Measurements from ENCODE around the gene ZNF544.
"Not testable (repeated sequence)": the region's sequence is repeated elsewhere in the genome, so short reads cannot be mapped to it uniquely, and the experiment has no call there.

The ZNF544 gene

DNA sequence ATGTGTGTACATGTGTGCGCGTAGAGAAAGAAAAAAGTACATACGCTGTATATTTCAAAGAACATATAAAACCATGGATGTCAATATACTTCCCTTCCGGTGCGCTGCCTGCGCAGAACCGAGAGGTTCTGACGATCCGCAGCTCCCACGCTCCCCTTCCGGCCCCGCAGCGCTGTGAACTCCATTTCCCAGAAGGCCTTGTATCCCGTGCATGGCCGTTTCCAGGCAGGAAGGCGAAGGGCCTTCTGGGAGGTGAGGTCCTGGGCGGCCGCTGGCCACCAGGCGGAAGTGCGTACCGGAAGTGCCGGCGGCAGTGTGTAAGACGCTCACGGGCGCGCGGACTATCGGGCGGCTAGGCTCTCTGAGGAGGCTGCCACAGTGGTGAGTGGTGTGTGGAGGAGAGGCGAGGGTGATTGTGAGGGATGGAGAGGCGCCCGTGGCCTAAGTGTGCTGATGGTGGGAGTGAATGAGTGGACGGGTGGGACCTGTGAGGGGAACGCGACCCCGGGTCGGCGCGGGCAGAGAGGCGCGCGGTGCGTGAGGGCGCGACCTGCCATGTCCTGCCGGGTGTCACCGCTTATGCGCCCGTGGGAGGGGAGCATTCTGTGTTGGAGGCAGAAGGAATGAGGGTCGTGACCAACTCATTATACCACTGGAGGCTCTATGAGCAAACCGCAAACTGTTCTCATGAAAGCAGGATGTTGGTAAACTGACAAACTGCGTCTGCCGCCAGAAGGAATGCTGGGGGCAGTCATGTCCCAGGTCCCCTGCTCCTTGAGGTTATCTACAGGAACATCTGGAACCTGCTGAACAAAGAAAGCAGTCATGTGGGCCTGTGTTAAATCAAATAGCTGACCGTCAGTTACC, 76.6 kb downstream of the ZNF544 start, which contains the start of gene ERVK3-1:
TSS of gene ERVK3-1 (plus strand) at position 313 of the 867 bp plus-strand sequence. CDS start 6,792 bp downstream, outside the sequence.
- peak; percentile 85 to 93 (median 89) for DNase-seq (ENCODE audit: low read depth in 3 of 3)

DNA sequence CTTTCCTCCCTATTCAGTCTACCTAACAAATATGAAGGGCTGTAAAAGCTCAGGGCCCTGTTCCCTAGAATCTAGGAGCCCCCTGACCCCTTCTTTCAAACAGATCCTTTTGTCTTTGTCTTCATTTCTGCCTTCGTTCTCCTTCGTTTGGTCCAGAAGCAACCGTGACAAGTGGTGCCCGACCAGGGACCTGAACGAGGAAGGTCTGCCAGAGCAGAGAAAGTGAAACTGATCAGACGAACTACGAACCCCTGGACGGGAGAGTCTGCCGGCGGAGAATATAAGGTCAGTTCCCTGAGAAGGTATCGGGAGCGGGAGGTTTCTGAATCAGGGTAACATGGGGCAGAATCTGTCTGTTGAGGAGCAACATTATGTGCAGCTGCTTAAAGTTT, 77.2 kb downstream of the ZNF544 start:
- DNase-seq (ENCODE audit: low read depth in 3 of 3): no peak

DNA sequence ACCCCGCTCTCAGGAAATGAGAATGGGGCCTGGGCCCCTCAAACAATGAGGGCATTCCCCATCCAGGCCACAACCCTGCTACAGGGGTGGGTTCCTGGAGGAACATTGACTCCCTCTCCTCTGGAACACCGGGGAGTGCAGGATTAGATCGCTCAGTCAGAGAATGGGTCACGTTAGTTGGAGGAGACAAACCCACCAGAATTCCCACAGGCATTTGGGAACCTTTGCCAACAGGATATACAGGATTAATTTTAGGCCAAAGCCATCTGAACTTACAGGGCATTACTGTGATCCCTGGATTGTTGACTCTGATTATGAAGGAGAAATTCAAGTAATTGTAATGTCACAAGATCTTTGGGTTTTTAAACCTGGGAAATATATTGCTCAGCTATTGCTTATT, 79.0 kb downstream of the ZNF544 start:
- no peak for DNase-seq (ENCODE audit: low read depth in 3 of 3)

DNA sequence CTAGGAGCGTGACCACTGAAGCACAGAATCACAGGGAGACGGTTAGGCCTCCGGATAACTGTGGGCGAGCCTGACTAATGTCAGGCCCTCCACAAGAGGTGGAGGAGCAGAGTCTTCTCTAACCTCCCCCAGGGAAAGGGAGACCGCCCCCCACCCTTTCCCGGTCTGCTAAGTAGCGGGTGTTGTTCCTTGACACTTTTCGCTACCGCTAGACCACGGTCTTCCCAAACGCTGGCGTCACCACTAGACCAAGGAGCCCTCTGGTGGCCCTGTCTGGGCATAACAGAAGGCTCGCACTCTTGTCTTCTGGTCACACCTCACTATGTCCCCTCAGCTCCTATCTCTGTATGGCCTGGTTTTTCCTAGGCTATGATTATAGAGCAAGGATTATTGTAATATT, 82.0 kb downstream of the ZNF544 start:
- not testable (repeated sequence) for DNase-seq (ENCODE audit: low read depth in 3 of 3)

DNA sequence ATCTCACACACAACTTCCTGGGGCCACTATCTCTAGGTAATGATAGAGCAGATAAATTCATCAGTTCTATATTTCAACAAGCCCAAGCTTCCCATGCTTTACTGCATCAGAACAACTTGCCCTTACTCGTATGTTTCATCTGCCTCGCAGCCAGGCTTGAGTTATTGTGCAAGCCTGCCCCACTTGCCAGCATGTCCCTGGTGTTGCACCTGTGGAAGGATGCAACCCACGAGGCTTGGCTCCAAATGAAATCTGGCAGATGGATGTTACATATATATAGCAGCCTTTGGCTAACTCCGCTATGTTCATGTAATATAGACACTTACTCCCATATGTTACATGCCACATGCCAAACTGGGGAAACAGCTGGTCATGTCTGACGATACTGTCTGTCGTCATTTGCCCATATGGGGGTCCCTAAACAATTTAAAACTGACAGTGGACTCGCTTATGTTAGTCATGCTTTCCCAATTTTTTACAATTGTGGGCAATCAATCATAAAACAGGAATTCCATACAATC, 82.7 kb downstream of the ZNF544 start:
- no peak for DNase-seq (ENCODE audit: low read depth in 3 of 3)
